ENCODE measurements around the gene OR52I2.

OR52I2 gene

GRCh38 chr11:4607096-4607495 lies 25.6 kb downstream of the OR52I2 start:
- in situ Hi-C loops (cut with MboI; ENCODE audit: low sequenced_read_pairs): no loop called here

DNA sequence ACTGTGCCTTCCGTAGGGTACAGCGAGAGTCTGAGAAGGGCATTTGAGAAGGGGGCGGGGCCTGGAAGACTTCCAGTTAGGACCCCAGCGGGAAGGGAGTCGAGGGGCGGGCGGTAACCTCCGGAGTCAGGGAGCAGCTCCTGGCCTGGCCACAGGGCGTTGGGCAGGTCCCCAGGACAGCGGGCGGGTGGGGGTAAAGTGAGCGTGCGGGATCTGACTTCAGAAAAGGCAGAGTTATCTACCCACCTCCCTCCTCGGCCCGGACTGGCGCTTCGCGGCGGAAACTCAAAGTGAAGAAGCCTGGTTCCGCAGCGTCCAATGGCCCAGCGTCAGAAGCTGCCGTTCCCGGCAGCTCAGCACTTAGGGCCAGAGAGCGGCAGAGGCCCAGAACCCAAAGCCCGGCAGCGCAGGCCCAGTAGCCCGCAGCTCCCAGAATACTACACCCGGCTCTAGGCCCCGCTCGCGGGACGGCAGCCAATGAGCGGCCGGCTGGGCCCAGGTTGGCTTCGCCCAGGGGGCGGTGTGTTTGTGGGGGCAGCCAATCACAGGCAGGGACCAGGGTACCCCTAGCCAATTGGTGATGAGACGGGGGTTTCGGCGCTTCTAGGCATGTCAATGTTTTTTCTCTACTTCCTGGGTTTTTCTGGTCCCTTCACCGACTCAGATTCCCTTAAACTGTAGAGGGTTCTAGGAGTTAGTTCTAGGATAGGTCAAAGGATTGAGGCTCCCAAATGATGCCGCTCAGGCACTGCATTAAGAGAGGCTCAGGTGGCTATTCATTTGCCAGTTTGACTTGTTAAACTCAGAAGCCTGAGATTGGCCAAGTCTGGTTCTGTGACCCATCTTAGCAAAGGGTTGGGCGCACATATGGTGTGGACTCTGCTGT lies 26.5 kb downstream of the OR52I2 start, which contains the start of gene TRIM68:
TSS of gene TRIM68 (minus strand) at position 451 of the 886 bp plus-strand sequence. CDS start 2,727 bp downstream, outside the sequence.
- in situ Hi-C loops (cut with MboI; ENCODE audit: low sequenced_read_pairs): no loop called here

GRCh38 chr11:4610258-4610935 lies 28.9 kb downstream of the OR52I2 start:
- in situ Hi-C loops (cut with MboI; ENCODE audit: low sequenced_read_pairs): no loop called here

DNA sequence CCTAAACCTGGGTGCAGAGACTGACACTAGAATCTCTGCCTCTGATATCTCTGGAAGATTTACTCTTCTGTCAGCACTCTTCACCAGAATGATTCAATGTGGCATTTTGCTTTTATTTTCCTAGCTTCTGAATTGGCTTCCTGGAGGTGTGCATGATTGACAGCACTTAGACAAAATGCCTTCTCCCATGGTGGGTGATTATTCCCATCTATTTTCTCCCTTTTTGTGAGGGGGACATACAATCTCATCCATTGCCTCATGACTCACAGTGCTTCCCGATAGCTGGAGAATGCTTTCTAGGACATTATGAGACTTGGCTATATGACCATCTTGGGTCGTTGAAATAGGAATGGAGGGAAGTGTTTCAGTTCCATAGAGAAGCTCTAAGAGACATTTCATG lies 30.4 kb downstream of the OR52I2 start:
- in situ Hi-C loops (cut with MboI; ENCODE audit: low sequenced_read_pairs): no loop called here

GRCh38 chr11:4615856-4616444 lies 34.4 kb downstream of the OR52I2 start:
- in situ Hi-C loops (cut with MboI; ENCODE audit: low sequenced_read_pairs): no loop called here

GRCh38 chr11:4619514-4619913 lies 38.0 kb downstream of the OR52I2 start:
- in situ Hi-C loops (cut with MboI; ENCODE audit: low sequenced_read_pairs): no loop called here

GRCh38 chr11:4626207-4627099 lies 44.9 kb downstream of the OR52I2 start:
- in situ Hi-C loops (cut with MboI; ENCODE audit: low sequenced_read_pairs): no loop called here

- in situ Hi-C loops (cut with MboI; ENCODE audit: low sequenced_read_pairs): no loop called here
Measured at GRCh38 chr11:4636136-4636535, 54.6 kb downstream of the OR52I2 start.

GRCh38 chr11:4636962-4637661 lies 55.6 kb downstream of the OR52I2 start, which contains the start of gene OR51D1:
Gene OR51D1 (plus strand): TSS chr11:4637477. CDS start chr11:4639791, 2,314 bp downstream.
- in situ Hi-C loops (cut with MboI; ENCODE audit: low sequenced_read_pairs): no loop called here

- in situ Hi-C loops (cut with MboI; ENCODE audit: low sequenced_read_pairs): no loop called here
Measured at GRCh38 chr11:4637662-4638047, 56.1 kb downstream of the OR52I2 start.

DNA sequence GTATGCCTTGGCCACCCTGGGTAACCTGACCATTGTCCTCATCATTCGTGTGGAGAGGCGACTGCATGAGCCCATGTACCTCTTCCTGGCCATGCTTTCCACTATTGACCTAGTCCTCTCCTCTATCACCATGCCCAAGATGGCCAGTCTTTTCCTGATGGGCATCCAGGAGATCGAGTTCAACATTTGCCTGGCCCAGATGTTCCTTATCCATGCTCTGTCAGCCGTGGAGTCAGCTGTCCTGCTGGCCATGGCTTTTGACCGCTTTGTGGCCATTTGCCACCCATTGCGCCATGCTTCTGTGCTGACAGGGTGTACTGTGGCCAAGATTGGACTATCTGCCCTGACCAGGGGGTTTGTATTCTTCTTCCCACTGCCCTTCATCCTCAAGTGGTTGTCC lies 58.4 kb downstream of the OR52I2 start:
- in situ Hi-C loops (cut with MboI; ENCODE audit: low sequenced_read_pairs): no loop called here

- in situ Hi-C loops (cut with MboI; ENCODE audit: low sequenced_read_pairs): no loop called here
Measured at GRCh38 chr11:4641501-4641900, 60.0 kb downstream of the OR52I2 start.

- in situ Hi-C loops (cut with MboI; ENCODE audit: low sequenced_read_pairs): no loop called here
Measured at GRCh38 chr11:4642043-4642442, 60.5 kb downstream of the OR52I2 start.

Measured in HL-60/S4 treated with phorbol 12-myristate 13-acetate at 8.2 ng/mL for 4 days and 3 days (cell line).